HG03439 (cell line): Measurements from ENCODE around the gene BAD.

Source experiments
- ATAC-seq: cut with Tn5 transposase; IDR thresholded peaks from one replicate; pipeline ENCODE4 v1.9.1; 2021; ENCODE audit warnings: mild to moderate bottlenecking, moderate library complexity; ENCODE audit not compliant: unreplicated experiment

BAD gene

DNA sequence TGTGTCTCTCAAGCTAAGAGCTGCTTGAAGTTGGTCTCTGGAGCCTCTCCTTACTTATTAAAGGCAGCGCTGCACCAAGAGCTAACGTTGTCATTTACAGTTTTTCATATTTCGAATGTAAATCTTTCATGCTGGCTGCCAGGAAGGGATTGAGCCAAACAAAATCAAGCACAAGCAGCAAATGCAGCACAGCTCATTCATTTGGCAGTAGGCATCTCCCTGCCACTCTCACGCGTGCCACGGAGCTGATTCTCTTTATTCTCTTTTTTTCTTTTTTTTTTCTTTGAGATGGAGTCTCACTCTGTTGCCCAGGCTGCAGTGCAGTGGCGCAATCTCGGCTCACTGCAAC, 51.5 kb downstream of the BAD start:
- ATAC-seq = no peak

- no peak for ATAC-seq
Measured at GRCh38 chr11:64232182-64232966, 52.1 kb downstream of the BAD start.

DNA sequence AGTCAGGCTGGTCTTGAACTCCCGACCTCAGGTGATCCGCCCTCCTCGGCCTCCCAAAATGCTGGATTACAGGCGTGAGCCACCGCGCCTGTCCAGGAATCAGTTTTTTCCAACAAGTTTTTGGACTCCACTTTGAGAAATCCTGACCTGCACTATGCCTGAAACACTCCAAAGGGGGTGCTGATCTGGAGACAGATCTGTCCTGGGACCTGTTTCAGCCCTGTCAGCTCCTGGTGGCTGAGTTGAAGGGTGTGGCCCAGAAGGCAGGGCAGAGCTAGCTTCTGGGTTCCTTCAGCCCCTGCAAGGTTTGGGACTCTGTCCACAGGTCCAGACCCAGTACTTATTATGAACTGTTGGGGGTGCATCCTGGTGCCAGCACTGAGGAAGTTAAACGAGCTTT, 52.9 kb downstream of the BAD start:
- ATAC-seq = no peak

DNA sequence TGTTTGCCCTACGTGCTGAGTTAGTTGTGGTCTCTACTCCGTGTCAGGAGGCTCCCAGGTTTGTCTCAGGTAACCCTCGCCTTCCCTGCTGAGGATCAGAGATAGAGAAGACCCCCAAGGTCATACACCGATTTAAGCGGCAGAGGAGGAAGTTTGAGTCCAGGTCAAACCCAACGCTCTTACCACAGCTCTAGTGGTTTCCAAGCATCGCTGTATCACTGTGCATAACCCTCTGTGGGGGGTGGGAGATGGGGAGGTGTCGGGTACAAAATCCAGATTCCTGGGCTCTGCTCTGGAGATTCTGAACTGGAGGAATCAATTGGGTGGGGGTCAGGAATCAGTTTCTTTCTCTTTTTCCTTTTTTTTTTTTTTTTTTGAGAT, 53.5 kb downstream of the BAD start:
- no peak for ATAC-seq

- ATAC-seq = peak; percentile 51
Measured at GRCh38 chr11:64230171-64230984, 54.1 kb downstream of the BAD start, which contains the start of gene DNAJC4. Gene DNAJC4 (plus strand): TSS chr11:64230548. CDS start chr11:64230855, 307 bp downstream.

DNA sequence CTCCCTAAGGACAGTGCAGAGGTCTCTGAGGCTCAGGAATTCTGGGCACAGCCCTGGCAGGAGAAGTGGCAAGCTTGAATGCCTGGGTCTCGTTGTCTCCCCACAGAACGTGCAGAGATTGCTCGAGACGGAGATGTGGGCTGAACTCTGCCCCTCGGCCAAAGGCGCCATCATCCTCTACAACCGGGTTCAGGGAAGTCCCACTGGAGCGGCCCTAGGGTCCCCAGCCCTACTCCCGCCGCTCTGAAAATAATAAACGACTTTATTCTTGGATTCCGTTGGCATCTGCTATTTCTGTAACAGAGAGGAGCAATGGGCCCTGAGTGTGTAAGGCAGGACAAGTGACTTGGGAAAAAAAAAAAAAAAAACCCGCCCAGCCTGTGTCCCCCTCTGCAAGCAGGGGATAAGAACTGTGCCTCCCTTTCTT, 54.7 kb downstream of the BAD start:
- ATAC-seq = no peak

- ATAC-seq = no peak
Measured at GRCh38 chr11:64229090-64229743, 55.2 kb downstream of the BAD start.

GRCh38 chr11:64227405-64227956, 57.0 kb downstream of the BAD start:
- no peak for ATAC-seq

GRCh38 chr11:64226507-64227051, 57.9 kb downstream of the BAD start:
- peak; percentile 13 for ATAC-seq

GRCh38 chr11:64225608-64226506, 58.6 kb downstream of the BAD start, which contains the start of the genes NUDT22 and TRPT1:
Gene NUDT22 (plus strand): TSS chr11:64226274. CDS start chr11:64226653, 379 bp downstream.
Gene TRPT1 (minus strand): TSS chr11:64226186. CDS start chr11:64225860, 326 bp downstream.
- ATAC-seq = peak; percentile 47

GRCh38 chr11:64224891-64225607, 59.4 kb downstream of the BAD start:
- ATAC-seq = no peak

DNA sequence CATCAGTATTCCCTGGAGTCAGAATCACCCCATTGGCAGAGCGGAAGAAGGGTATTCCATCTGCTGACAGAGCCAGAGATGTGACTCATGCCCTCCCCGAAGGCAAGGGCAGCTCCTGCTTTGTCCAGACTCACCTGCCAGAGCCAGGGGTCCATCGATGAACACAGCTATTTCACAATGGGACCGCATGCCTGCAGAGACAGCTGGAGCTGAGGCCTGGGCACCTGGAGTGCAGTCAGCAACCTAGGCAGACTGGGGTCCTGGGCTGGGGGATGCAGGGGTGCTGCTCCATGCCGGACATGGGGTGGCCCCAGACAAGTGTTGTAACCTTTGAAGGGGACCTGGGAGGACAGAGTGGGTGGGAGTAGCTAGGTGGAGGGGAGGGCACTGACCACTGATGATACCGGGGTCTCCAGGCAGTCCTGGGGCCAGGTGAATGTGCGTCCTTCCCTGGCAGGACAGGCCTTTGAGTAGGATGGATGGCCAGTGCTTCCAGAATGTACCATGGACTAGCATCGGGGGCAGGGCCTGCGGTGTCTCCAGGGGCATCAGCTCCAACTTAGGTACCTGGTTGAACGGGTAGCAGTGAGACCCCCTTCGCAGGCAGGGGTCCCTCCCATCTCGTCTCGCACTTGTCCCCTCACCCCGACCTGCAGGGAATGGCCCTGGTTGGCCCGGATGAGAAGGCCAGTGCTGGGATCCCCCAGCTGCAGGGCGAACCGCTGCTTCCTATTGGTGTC, 60.1 kb downstream of the BAD start:
- no peak for ATAC-seq

DNA sequence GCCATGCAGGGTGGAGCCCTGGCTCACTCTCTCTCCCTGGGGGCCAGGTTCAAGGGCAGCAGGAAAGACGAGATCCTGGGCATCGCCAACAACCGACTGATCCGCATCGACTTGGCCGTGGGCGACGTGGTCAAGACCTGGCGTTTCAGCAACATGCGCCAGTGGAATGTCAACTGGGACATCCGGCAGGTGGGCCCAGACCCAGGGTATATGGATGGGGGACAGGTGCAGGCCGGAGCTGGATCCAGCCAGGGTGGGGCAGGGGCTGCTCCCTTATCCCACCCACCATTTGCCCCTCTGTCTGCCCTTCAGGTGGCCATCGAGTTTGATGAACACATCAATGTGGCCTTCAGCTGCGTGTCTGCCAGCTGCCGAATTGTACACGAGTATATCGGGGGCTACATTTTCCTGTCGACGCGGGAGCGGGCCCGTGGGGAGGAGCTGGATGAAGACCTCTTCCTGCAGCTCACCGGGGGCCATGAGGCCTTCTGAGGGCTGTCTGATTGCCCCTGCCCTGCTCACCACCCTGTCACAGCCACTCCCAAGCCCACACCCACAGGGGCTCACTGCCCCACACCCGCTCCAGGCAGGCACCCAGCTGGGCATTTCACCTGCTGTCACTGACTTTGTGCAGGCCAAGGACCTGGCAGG, 61.3 kb downstream of the BAD start:
- no peak for ATAC-seq

GRCh38 chr11:64222651-64223000, 61.8 kb downstream of the BAD start:
- ATAC-seq = no peak

- no peak for ATAC-seq
Measured at GRCh38 chr11:64220798-64221197, 63.7 kb downstream of the BAD start.

GRCh38 chr11:64220271-64220670, 64.2 kb downstream of the BAD start:
- ATAC-seq = no peak
